Measurements from ENCODE around the gene APBA2.
"Not testable (repeated sequence)": the region's sequence is repeated elsewhere in the genome, so short reads cannot be mapped to it uniquely, and the experiment has no call there.

APBA2 gene

DNA sequence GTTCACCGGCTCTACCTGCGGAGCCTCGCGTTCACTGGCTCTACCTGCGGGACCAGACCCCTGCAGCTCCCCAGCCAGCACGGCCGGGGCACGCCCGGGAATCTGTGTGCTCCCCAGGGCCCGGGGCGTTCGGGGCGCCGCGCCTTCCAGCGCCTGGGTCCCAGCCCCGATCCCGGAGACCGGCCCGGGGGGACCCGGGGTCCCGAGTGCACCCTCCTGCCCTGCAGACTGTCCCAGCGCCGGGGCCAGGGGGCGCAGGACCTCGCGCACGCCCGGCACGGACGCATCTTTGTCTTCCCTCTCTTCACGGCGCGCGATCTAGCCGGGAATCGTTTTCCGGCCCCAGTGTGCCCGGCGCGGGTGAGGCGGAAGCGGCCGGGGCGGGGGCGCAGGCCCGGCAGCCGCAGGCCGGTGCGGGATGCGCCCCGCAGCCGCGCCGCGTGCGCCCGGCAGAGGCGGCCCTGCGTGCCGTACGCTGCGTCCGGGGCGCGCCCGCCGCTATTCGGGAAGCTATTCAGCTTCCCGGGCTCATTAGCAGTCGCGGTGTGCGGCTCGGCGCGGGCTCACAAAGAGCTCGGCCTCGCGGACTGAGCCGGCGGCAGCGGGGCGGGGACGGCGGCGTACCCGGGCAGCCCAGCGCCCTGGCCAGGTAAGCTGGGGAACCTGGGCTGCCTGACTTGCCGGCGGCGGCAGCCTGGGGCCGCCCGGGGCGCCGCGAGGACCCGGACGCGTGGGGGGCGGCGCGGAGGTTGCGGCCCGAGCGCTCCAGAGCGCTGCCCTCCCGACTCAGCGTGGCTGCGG, at the start of gene APBA2:
Gene APBA2, plus strand, starts transcription at position 345 of the 801 bp plus-strand sequence. CDS start 167,911 bp downstream, outside the sequence.
- no peak for DNase-seq (ENCODE audit: low spot score)

DNA sequence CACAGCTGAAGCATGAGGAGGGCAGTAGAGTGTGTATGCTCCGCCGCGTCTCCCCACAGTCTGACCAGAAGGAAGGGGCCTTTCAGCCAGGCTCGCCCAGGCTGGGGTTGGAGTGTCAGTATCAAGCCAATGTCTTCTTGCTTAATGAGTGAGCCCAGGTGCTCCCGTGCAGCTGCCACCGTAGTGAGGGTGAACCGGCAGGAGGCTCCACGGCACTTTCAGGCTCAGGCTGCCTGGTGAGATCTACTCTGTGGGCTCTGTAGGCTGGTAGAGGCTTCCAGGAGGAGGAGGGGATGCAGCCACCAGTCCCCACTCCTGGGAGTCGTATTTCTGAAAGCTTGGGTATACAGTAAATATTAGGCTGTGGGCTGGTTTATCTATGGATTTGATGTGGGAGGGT, 45.5 kb upstream of the APBA2 start:
- not testable (repeated sequence) for DNase-seq (ENCODE audit: low spot score)

DNA sequence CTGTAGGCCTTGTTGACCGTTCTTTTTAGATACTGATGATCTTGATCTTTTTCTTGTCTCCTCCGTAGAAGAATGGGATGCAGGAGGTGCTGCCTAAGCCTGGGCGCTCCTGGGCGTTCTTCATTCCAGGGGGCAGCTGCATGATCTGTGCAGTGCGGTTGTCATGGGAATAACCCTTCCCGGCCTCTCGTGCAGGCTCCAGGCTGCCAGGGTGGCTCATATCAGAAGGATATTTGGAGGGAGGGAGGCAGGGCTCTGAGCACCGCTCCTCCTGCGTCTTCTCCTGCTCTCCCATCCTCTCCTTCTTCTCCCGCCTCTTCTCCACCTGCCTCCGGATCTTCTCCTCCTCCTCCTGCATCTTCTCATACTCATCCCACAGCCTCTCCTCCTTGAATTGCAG, 43.6 kb upstream of the APBA2 start:
- not testable (repeated sequence) for DNase-seq (ENCODE audit: low spot score)

DNA sequence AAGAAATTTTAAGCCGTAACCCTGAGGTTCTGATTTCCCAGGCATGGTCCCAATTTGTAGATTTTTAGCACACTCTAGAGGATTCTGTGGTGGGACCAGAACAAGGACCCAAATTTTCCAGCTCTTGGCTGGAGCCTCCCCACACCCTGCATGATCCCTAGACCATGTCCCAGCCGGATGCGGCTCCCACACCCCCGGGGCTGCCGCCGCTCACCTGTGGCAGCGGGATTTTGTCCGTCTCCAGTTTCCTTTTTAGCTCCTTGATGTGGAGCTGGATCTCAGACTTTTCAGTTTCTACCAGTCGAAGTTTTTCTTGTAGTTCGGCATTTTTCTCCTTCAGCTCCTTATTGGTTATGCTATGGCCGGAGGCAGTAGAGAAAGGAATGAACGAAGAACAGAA, 42.3 kb upstream of the APBA2 start:
- not testable (repeated sequence) for DNase-seq (ENCODE audit: low spot score)

DNA sequence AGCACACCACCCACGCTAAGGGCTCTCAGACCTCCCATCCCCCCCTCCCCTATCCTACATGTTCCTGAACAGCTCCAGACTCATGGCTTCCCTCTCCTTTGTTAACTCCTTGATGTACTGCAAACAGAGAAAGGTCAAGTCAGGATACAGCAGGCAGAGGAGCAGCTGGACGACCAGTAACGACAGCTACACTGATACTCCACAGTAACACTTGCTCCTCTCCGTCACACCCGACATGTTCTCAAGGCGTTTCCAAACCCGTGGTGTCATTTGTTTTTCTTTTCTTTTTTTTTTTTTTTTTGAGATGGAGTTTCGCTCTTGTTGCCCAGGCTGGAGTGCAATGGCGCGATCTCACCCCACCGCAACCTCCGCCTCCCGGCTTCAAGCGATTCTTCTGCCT, 41.6 kb upstream of the APBA2 start:
- not testable (repeated sequence) for DNase-seq (ENCODE audit: low spot score)

DNA sequence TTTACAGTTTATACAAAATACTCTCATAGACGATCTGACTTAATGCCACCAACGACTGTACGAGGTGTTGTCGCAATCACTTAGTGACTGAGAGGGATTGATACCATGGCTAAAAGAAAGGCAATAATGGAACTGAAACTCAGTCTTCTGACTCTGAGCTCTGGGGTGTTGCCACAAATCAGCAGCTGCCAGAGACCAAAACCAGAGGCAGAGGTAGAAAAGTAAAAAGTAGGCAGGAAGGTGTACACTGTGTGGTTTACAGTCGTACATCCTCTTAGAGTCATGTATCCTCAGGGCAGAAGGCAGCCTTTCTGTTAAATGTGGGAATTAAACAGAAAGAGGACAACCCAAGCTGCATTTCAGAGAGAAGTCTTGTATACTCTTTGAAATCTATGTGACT, 38.5 kb upstream of the APBA2 start:
- DNase-seq (ENCODE audit: low spot score): not testable (repeated sequence)

DNA sequence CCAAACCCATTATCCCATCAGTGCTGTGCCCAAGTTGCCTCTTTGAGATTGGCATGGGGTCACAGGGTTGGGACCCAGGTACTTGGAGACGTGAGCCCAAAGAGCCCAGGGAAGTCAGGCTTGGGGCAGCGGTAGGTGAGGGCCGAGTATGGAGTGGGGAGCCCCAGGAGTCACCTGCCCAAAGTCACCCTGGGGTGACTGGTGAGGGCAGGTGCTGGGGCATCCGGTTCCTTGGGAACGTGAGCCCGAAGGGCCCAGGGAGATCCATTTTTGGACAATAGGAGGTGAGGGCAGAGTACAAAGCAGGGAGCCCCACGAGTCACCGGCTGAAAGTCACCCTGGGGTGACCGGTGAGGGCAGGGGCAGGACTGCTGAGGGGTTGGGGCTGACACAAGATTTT, 37.8 kb upstream of the APBA2 start:
- DNase-seq (ENCODE audit: low spot score): not testable (repeated sequence)

DNA sequence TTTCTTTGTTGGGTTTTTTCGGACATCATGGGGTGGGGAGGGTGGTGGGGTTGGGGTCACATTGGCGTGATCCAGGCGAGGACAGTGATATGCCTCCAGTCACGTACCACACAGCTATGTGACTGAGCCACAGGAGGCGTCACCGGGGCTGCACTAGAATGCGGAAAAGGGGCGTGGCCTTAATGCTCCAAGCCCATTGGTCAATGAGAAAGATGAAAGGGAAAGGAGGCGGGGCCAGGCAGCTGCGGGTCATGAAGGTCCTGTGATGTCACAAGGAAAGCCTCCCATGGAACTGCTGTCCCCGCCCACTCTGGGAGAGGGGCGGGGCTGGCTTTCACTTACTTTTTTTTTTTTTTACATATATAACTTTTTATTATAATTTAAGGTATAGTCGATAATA, 37.3 kb upstream of the APBA2 start, which contains the start of gene GOLGA6L7:
Gene GOLGA6L7, minus strand, starts transcription at position 124 of the 400 bp plus-strand sequence. Its CDS starts 95 bp downstream, at position 29.
- not testable (repeated sequence) for DNase-seq (ENCODE audit: low spot score)

DNA sequence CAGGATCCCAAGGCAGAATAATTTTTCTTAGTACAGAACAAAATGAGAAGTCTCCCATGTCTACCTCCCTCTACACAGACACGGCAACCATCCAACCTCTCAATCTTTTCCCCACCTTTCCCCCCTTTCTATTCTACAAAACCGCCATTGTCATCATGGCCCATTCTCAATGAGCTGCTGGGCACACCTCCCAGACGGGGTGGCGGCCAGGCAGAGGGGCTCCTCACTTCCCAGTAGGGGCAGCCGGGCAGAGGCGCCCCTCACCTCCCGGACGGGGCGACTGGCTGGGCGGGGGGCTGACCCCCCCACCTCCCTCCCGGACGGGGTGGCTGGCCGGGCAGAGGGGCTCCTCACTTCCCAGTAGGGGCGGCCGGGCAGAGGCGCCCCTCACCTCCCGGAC, 36.5 kb upstream of the APBA2 start:
- DNase-seq (ENCODE audit: low spot score): not testable (repeated sequence)

DNA sequence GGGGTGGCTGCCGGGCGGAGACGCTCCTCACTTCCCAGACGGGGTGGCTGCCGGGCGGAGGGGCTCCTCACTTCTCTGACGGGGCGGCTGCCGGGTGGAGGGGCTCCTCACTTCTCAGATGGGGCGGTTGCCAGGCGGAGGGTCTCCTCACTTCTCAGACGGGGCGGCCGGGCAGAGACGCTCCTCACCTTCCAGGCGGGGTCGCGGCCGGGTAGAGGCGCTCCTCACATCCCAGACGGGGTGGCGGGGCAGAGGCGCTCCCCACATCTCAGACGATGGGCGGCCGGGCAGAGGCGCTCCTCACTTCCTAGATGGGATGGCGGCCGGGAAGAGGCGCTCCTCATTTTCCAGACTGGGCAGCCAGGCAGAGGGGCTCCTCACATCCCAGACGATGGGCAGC, 36.0 kb upstream of the APBA2 start:
- DNase-seq (ENCODE audit: low spot score): not testable (repeated sequence)

DNA sequence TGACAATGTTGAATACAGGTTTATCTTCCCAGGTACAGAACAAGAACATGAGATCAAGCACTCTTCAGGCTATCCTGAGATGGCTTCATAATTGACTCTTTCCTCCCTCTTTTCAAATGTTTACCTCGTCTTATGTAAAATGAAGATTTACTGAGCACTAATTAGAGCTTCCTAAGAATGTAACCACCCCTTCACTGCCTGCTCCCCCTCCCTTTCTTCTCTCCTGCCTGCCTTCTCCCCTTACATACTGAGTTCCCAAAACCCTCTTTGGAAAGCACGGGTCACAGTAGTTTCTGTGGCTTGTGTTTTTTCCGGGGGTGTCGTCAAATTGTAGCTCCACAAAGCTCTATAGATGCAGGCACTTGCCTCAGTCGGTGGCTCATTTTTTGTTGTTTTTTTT, 32.1 kb upstream of the APBA2 start:
- not testable (repeated sequence) for DNase-seq (ENCODE audit: low spot score)

DNA sequence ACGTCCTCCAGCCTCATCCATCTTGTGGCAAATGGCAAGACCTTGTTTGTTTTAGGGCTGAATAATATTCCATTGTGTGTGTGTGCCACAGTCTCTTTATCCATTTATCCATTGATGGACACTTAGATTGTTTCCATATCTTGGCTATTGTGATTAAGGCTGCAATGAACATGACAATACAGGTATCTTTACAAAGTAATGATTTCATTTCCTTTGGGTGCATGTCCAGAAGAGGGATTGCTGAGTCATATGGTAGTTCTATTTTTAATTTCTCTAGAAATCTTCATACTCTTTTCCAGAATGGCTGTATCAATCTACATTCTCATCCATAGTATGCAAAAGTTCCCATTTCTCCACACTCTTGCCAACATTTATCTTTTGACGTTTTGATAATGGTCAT, 31.2 kb upstream of the APBA2 start:
- DNase-seq (ENCODE audit: low spot score): not testable (repeated sequence)

DNA sequence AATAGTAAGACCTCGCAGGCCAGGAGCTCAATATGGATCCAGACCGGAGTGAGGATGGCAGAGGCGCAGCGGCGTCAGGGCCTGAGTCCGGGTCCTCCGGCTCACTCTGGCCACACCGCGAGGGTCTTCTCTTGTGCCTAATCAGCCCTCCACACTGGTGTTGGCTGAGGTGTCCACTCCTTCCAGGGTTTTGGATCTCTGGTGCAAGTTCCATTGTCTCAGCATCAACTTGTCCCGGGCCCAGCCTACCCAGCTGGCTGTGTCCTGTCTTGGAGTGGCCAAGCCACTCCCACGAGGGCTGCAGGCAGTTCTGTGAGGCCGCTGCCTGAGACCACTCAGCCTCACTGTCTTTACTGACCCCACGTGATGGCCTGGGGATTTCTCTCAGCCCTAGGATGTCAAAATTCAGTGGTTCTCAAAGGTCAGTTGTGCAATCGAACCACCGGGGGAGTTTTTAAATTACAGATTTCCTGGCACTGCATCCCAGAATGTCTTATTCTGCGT, 24.7 kb upstream of the APBA2 start:
- no peak for DNase-seq (ENCODE audit: low spot score)

DNA sequence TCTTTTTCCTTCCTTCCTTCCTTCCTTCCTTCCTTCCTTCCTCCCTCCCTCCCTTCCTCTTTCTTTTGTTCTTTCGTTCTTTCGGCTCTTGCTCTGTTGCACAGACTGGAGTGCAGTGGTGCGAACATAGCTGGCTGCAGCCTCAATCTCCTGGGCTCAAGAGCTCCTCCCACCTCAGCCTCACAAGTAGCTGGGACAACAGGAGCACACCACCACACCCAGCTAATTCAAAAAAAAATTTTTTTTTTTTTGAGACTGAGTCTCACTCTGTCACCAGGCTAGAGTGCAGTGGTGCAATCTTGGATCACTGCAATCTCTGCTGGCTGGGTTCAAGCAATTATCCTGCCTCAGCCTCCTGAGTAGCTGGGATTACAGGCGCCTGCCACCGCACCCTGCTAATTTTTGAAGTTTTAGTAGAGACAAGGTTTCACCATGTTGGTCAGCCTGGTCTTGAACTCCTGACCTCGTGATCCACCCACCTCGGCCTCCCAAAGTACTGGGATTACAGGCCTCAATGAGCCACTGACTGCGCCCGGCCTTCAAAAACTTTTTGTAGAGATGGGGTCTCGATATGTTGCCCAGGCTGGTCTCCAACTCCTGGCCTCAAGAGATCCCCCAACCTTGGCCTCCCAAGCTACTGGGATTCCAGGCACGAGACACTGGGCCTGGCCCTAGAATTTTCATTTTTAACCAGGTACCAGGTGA, 24.0 kb upstream of the APBA2 start:
- not testable (repeated sequence) for DNase-seq (ENCODE audit: low spot score)

DNA sequence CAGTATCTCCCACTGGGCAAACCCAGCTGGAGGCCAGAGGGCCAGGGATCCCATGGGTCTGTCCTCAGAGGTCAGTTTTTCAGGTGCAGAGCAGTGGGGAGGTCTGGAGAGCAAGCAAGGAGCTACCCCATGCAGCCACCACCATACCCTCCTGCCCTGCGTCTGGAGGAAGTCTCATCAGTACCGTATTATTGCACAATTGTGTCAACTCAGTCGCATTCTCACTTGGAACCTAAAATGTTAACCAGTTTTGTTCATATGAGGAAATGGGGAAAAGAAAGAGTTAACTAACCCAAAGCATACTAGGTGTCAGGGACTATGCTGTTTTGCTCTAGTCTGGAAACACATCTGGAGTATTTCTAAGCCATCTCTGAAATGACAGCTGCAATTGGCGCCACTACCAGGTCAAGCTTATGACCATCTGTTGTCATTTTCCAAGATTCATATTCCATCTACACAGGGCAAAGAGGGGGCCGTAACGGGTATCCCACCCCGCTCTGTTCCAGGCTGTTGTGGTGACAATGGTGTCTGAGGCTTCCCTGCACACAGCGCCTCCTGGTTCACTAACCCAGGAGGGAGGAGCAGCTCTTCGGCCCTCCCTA, 16.9 kb upstream of the APBA2 start:
- DNase-seq (ENCODE audit: low spot score): no peak

DNA sequence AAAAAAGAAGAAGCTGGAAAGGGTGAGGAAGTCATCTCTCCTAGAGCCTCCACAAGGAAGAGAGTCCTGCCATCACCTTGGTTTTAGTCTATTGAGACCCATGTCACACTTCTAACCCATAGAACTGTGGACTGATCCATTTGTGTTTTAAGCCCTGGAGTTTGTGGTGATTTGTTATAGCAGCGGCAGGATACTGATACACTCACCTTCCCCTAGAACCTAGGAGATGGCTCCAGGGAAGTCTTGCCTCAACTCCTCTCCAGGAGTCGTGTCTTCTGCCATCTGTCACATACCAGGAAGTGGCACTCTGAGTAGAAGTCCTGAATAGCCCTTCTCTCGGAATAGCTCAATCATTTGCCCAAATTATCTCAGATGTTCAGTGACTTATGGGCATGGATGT, 14.6 kb upstream of the APBA2 start:
- no peak for DNase-seq (ENCODE audit: low spot score)

DNA sequence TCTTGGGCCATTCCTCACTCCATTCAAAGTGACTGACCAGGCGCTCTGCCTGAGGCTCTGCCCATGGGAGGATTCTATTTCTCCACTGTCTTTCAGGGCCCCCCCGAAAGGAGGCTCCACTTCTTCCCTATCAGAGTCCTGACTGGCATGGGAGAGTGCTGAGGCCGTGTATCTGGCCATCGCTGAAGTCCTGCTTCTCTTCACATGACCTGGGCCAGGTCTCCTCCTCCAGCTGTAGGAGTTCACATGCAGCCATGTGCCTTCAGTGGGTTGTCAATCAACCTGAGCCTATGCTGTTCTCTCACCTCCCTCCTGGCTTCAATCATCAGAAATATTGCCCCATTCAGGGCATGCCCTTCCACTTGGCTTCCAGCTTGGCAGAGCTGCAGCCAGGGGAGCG, 12.8 kb upstream of the APBA2 start:
- no peak for DNase-seq (ENCODE audit: low spot score)

DNA sequence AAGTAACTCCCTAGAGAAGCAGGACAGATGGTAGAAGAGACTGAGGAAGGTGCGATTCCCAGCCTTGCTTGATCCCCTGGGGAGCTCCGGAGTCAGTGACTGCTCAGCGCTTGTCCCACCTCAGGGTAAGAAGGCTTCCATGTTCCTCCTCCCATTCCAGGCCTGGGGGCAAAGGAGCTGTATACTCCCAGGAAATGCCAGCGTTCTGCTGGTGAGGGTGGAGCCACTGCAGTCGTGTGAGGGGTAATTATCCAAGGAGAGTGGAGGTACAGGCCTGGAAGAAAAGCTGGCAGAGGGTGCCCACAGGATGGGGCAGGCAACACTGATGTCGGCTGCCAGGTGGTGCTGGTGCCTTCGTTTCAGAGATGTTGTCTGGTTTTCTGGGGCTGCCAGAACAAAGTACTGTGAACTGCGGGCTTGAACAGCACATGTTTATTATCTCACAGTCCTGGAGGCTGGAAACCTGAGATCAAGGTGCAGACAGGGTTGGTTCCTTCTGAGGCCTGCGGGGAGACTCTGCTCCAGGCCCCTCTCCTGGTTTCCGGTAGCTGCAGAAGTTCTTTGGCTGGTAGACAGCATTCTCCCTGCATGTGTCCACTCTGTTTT, 12.1 kb upstream of the APBA2 start:
- no peak for DNase-seq (ENCODE audit: low spot score)

DNA sequence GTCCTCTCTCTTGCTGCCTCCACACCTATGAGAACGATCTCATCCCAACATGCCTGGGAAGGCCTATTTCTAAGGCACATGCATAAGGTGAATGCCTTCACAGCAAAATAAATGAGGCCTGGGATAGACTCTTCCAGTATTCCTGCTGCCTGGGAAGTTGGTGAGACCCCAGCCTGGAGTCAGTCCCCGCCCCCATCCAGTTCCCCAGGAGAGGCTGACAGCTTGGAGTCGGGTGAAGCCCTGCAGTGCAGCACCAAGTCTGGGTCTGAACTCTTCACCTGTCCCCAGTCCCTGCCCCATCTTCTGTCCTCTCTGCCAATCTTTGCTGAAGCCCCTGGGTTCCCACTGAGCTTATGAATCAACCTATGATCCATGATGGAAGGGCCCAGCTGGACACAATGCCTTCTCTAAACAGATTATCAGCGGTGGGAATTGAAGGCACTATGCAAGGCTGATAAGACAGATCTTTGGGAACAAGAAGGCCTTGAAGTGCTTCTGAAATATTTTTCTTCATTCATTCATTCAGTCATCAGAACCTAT, 10.2 kb upstream of the APBA2 start:
- DNase-seq (ENCODE audit: low spot score): no peak

DNA sequence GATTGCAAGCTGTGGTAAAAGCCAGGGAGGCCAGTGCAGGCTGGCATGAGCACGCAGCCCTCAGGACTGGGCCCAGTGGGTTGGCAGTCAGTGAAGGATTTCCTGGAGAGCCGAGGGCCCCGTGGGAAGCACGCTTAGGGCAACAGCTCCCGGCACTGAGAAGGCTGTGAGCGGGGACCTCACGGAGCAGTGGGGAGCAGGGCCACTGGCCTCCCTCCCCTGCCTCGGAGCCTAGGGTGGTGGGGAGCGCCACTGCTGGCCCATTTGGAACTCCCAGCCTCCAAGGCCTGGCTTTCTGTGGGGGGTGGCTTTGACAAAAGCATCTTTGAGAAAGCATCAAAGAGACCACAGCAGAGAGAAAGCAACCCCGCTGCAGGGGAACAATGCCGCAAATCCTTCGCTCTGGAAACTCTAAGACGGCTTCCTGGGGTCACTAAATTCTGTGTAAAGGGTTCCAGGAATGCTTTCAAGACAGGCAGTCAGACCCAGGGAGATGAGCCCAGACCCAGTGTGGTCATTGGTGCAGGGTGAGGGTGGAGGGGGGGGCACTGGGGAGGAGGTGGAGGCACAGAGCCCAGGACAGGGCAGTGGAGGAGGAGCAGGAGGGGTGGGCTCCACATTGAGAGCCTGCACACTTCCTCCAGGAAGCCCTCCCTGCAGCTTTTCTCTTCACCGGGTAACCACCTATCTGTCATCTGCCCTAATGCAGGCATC, 9.5 kb upstream of the APBA2 start:
- no peak for DNase-seq (ENCODE audit: low spot score)

DNA sequence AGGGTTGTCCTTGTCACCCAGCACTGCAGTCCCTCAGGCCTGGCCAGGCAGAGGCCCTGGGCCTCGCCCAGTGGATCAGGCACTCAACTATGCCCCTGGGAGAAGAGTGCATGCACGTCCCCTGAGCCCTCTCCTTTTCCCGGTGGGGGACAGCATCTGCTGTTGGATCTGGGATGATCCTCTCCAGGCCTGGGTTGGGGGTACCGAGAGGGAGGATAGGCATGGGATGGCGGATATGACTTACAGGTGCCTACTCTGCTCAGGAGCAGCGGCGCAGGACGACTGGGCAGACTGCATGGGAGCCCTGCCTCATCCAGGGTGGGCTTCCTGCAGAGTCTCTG, 9.0 kb upstream of the APBA2 start:
- no peak for DNase-seq (ENCODE audit: low spot score)
